ENCODE results near the gene OR52E6.

The OR52E6 gene

GRCh38 chr11:5796541-5796940, 45.2 kb downstream of the OR52E6 start:
- DNase-seq (ENCODE audit: low read depth), result no peak

DNA sequence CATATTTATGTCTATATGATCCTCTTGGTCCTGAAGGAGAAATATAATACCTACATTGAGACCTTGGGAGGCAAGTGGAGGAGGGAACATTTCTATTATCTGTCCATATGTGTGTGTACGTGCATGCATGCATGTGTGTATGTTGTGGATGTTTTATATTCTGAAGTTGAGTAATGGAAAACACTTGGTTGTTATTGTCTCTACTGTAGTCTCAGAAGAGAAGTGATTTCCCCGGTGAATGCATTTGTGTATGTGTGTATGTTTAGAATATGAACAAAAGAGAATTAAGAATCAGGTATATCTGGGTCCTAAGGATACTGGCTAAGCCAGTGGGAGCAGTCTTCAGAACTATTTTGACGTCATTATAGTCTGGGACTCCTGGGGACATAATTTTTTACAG, 50.5 kb downstream of the OR52E6 start, which contains the start of gene OR52N1:
OR52N1 (minus strand) TSS at position 101 of the 400 bp plus-strand sequence. CDS start 2,449 bp downstream, outside the sequence.
- no peak for DNase-seq (ENCODE audit: low read depth)
